Measurements from ENCODE around the gene PGA5.

PGA5 gene

DNA sequence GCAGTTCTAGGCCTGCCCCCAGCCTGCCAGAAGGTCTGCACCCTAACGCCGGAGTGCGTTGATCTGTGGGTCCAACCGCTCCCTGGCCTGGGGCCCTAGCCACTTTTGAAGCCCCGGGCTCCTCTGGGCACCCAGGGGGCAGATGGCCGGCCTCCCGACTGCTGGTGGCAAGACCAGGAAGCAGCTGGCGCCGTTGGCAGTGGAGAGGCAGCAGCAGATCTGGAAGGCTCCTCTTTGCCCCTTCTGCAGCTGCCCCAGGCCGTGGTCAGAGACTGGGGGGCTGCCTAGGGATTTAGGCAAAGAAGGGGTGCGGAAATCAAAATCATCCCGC lies 54.6 kb downstream of the PGA5 start:
- H3K4me3 ChIP-seq (ENCODE audit: low read length): peak overlapping the region; percentile 77; the same call in 1 of the 2 replicates

DNA sequence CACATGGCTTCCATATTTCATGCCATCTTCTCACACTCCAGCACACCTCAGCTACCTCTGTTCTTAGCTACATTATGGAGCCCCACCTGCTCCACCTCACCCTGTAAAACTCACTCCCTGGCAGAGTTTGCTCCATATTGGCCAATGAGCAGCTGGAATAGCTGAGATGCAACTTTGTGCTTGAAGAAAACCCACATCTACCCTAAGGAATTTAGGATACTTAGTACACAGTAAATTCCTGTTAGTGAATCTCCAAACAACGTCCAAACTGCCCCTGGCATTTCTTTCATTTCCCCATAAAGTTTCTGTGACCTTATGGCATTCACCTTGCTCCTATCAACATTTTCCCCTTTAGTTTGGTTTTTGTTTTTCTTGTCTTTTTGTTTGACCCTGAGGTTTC lies 56.4 kb downstream of the PGA5 start:
- H3K4me3 ChIP-seq (ENCODE audit: low read length): no peak overlapping the region
- no peak for TF ChIP-seq ZNF274 (IDR thresholded peaks at IDR 0.05; ENCODE audit: low read depth, low read length)

More for the DNA sequence above, 54.6 kb downstream of the PGA5 start:
- no peak for TF ChIP-seq ZNF274 (IDR thresholded peaks at IDR 0.05; ENCODE audit: low read depth, low read length)

DNA sequence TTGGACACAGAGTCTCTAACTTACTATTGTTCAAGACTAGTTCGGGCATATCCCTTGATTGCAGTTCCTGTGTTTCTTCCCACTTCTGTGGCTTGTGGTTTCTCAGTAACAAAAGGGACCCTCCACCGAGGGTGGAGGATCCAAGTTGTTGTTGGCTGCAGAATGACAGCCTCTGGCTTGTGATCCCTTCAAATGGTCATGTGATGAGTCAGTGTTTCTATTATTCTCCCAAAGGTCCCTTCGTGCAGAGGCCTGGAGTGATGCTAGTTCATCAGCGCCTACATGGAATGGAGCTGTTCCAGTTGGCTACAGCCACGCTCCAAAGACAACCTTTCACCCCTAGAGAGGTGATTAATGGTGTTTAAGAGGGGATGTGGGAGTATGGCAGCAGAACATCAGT lies 56.8 kb downstream of the PGA5 start:
- no peak for TF ChIP-seq ZNF274 (IDR thresholded peaks at IDR 0.05; ENCODE audit: low read depth, low read length)
- H3K4me3 ChIP-seq (ENCODE audit: low read length): no peak overlapping the region

DNA sequence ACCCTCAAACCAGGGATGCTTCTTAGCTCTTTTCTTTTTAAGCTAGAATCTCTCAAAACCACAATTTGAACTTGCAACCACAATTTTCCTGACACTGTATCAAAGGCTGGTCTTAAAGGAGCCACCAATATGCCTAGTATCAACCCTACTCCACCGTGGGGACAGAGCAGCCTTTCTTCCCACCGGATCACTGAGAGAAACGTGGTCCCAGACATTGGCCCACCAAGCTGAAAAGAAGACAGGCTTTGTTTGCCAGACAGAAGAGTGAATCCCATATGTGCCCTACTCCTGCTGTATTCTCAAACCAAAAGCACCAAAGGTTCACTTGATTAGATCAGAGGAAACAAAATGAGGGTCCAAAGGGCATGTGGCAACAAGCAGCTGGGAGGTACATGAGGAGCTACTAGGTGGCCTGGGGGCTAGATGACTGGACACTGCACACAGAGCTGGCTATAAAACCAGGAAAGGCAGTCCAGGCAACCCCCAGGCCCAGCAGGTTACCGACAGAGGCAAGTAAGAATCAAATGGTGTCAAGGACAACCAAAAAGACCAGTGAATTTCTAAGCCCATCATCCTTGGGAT lies 57.8 kb downstream of the PGA5 start:
- TF ChIP-seq ZNF274 (IDR thresholded peaks at IDR 0.05; ENCODE audit: low read depth, low read length): no peak
- no peak overlapping the region for H3K4me3 ChIP-seq (ENCODE audit: low read length)
